Neuronal stem cell (in vitro differentiated cells): Measurements from ENCODE around the gene CCM2.

ENCODE experiments used
- DNase-seq: peaks from one replicate; pipeline ENCODE4 v3.0.0-alpha.2; 2013; ENCODE audit warnings: low spot score
- H2AFZ ChIP-seq: one replicate; pipeline ENCODE4 v1.6.1; 2013; ENCODE audit warnings: mild to moderate bottlenecking, low read length, inconsistent platforms
- H2AK5ac ChIP-seq: 2 replicates; pipeline ENCODE4 v1.6.1; 2013; ENCODE audit warnings: low read depth, mild to moderate bottlenecking, inconsistent platforms, low read length, moderate library complexity, mixed read lengths
- H2BK120ac ChIP-seq: 2 replicates; pipeline ENCODE4 v1.6.1; 2013; ENCODE audit warnings: low read depth, mild to moderate bottlenecking, inconsistent platforms, low read length, moderate library complexity, mixed read lengths
- H2BK12ac ChIP-seq: one replicate; pipeline ENCODE4 v1.6.1; 2013; ENCODE audit warnings: low read length, inconsistent platforms
- H2BK15ac ChIP-seq: 2 replicates; pipeline ENCODE4 v1.6.1; 2013; ENCODE audit warnings: mild to moderate bottlenecking, low read length, inconsistent platforms, mixed read lengths
- H2BK5ac ChIP-seq: one replicate; pipeline ENCODE4 v1.6.1; 2013; ENCODE audit warnings: inconsistent platforms, mild to moderate bottlenecking, low read length, moderate library complexity
- H3K14ac ChIP-seq: one replicate; pipeline ENCODE4 v1.6.1; 2013; ENCODE audit warnings: low read length, inconsistent platforms
- H3K18ac ChIP-seq: 2 replicates; pipeline ENCODE4 v1.6.1; 2013; ENCODE audit warnings: low read length, inconsistent platforms
- H3K23ac ChIP-seq: 2 replicates; pipeline ENCODE4 v1.6.1; 2013; ENCODE audit warnings: low read depth, mild to moderate bottlenecking, mixed read lengths, low read length, inconsistent platforms; ENCODE audit not compliant: poor library complexity
- H3K27ac ChIP-seq: replicated peaks from 3 replicates; pipeline ENCODE4 v1.5.1; 2013; ENCODE audit warnings: low read length, inconsistent platforms
- H3K27me3 ChIP-seq, 3 experiments: 2 replicates each; pipeline ENCODE4 v1.6.1; 2013; ENCODE audit warnings: low read length in 3 of 3, mild to moderate bottlenecking in 2 of 3, inconsistent platforms in 1 of 3, low read depth in 1 of 3, mixed read lengths in 1 of 3, moderate library complexity in 1 of 3; ENCODE audit not compliant: control insufficient read depth in 3 of 3, insufficient read depth in 3 of 3
- H3K36me3 ChIP-seq, 2 donors: replicated peaks in 1 of 2; 2 replicates each; pipeline ENCODE4 v1.6.1; 2013; ENCODE audit warnings: low read length in 2 of 2; ENCODE audit not compliant: control insufficient read depth in 2 of 2, insufficient read depth in 2 of 2
- H3K4ac ChIP-seq: 2 replicates; pipeline ENCODE4 v1.6.1; 2013; ENCODE audit warnings: inconsistent platforms, mild to moderate bottlenecking, low read length, moderate library complexity
- H3K4me1 ChIP-seq, 2 donors: 1 replicate in 1 of 2; 2 replicates in 1 of 2; pipeline ENCODE4 v1.6.1; 2013; ENCODE audit warnings: low read length in 2 of 2, low read depth in 1 of 2; ENCODE audit not compliant: control insufficient read depth in 2 of 2, insufficient read depth in 1 of 2
- H3K4me2 ChIP-seq: one replicate; pipeline ENCODE4 v1.6.1; 2013; ENCODE audit warnings: mild to moderate bottlenecking, low read length, inconsistent platforms; ENCODE audit not compliant: insufficient read depth, poor library complexity, severe bottlenecking
- H3K4me3 ChIP-seq, 2 donors: 2 replicates each; pipeline ENCODE4 v1.5.1; 2013; ENCODE audit warnings: low read length in 2 of 2, mild to moderate bottlenecking in 2 of 2, inconsistent platforms in 1 of 2, moderate library complexity in 1 of 2
- H3K79me1 ChIP-seq: one replicate; pipeline ENCODE4 v1.6.1; 2013; ENCODE audit warnings: low read depth, mild to moderate bottlenecking, inconsistent platforms, low read length, moderate library complexity
- H3K9ac ChIP-seq: one replicate; pipeline ENCODE4 v1.6.1; 2013; ENCODE audit warnings: mild to moderate bottlenecking, low read depth, low read length, inconsistent platforms; ENCODE audit not compliant: poor library complexity
- H3K9me3 ChIP-seq, 2 donors: replicated peaks in 1 of 2; 2 replicates each; pipeline versions ENCODE3 to v1.6.1; 2013; ENCODE audit warnings: low read length in 2 of 2, mild to moderate bottlenecking in 2 of 2, inconsistent platforms in 1 of 2, low read depth in 1 of 2, mixed read lengths in 1 of 2, moderate library complexity in 1 of 2; ENCODE audit not compliant: control insufficient read depth in 2 of 2, insufficient read depth in 1 of 2
- H4K8ac ChIP-seq: one replicate; pipeline ENCODE4 v1.6.1; 2013; ENCODE audit warnings: low read depth, mild to moderate bottlenecking, inconsistent platforms, low read length, moderate library complexity
- H4K91ac ChIP-seq: one replicate; pipeline ENCODE4 v1.6.1; 2013; ENCODE audit warnings: low read length, low read depth, mild to moderate bottlenecking, inconsistent platforms; ENCODE audit not compliant: poor library complexity
- WGBS, 2 donors: extraction: QIAGEN DNeasy Blood & Tissue Kit; methylation state at CpG; one replicate each; pipeline ENCODE4 v1.1.7; 2013; ENCODE audit warnings: missing lambda C conversion rate in 2 of 2, mixed read lengths in 1 of 2; ENCODE audit not compliant: insufficient read length in 2 of 2, insufficient replicate concordance in 1 of 2; ENCODE audit errors: extremely low coverage in 2 of 2; 5-methylcytosine and 5-hydroxymethylcytosine counted together

CCM2 gene

DNA sequence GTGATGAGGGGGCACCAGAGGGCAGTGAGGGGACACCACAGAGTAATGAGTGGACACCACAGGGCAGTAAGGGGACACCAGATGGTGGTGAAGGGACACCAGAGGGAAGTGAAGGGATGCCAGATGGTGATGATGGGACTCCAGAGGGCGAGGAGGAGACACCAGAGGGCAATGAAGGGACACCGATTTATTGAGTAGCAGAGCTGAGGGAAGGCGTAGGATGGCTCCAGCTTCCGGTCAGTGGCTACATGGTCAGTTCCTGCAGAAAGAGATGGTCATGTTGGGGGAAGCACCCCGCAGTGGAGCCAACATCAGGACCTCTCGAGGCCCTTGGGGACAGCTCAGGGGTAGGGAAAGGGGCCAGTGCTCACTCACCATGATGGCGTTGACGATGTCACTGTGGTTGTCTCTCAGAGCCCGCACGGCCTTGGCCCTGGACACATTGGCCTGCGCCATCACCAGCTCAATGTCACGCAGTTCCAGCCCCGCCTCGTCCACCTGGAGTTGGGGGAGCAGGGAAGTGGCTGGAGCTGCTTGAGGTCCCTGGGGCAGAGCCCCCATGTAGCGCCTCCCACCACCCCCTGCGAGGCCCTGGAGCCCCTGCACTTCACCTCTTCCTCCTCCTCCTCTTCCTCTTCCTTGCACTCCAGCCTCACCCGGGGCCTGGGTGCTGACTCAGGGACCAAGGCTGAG lies 80.4 kb downstream of the CCM2 start:
- Histone ChIP-seq H3K27ac (no peak overlapping the region), H2BK120ac (no peak overlapping the region), H2BK5ac (no peak overlapping the region), H3K23ac (no peak overlapping the region), H2BK15ac (no peak overlapping the region), H3K27me3 (no peaks in the 10 kb centered on the region), H3K4me1 (no peaks in the 10 kb centered on the region), H4K91ac (no peak overlapping the region), H3K79me1 (peaks cover 10% of the 10 kb centered on the region), H3K36me3 (peaks cover 17 to 25% of the 10 kb centered on the region in 2 donors), H3K9me3 (no peaks in the 10 kb centered on the region), H3K9ac (no peak overlapping the region), H4K8ac (no peak overlapping the region), H3K4me2 (no peak overlapping the region), H2AFZ (no peak overlapping the region), H3K14ac (peak overlapping the region; percentile 63), H3K18ac (peak overlapping the region; percentile 44), H2AK5ac (no peak overlapping the region), H3K4ac (no peak overlapping the region), H3K4me3 (no peak overlapping the region), H2BK12ac (no peak overlapping the region)
- WGBS, 2 donors: no CpG with 5 or more reads among the region's 17 CpGs
- DNase-seq: no peak

DNA sequence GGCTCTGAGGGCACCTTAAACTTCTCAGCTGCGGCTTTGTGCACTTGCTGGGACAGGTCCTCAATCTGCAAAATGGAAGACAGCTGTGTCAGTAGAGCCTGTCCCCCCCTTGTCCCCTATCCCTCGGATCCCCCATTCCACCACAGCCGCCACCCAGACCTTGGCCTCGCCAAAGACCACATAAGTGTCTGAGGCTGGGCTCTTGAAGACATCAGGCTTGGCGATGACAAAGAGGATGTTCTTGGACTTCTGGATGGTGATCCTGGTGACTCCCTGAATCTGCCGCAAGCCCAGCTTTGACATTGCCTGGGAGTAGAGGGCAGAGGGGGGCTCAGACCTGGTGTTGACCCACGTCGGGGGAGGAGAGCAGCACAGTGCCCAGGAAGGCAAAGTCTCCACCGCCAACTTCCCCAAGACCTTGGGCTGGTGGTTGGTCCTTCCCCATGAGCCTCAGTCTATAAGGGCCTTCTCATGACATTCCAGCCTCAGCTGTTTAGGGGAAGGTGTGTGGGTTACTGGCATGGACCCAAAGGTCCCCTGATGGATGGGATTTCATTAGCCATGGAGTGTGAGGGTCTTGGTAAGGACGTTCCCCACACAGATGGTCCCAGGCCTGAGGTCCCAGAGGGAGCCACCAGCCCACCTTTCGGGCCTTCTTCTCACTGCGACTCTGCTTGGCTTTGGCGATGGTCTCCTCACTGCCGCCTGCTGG lies 81.1 kb downstream of the CCM2 start:
- H3K4ac ChIP-seq: no peak overlapping the region
- H2BK12ac ChIP-seq: no peak overlapping the region
- no peak overlapping the region for H3K27ac ChIP-seq
- H2BK5ac ChIP-seq: no peak overlapping the region
- H2AK5ac ChIP-seq: no peak overlapping the region
- H2BK15ac ChIP-seq: no peak overlapping the region
- H3K4me2 ChIP-seq: no peak overlapping the region
- no peak overlapping the region for H4K8ac ChIP-seq
- H2BK120ac ChIP-seq: no peak overlapping the region
- DNase-seq: no peak
- H3K9me3 ChIP-seq: no peaks in the 10 kb centered on the region
- no peak overlapping the region for H3K14ac ChIP-seq
- no peak overlapping the region for H2AFZ ChIP-seq
- H3K79me1 ChIP-seq: peaks cover 6% of the 10 kb centered on the region
- no peak overlapping the region for H3K4me3 ChIP-seq
- H4K91ac ChIP-seq: no peak overlapping the region
- no peaks in the 10 kb centered on the region for H3K27me3 ChIP-seq
- H3K4me1 ChIP-seq: no peaks in the 10 kb centered on the region
- WGBS, 2 donors: no CpG with 5 or more reads among the region's 14 CpGs
- H3K18ac ChIP-seq: no peak overlapping the region
- no peak overlapping the region for H3K23ac ChIP-seq
- H3K36me3 ChIP-seq: peaks cover 10 to 18% of the 10 kb centered on the region in 2 donors
- no peak overlapping the region for H3K9ac ChIP-seq

DNA sequence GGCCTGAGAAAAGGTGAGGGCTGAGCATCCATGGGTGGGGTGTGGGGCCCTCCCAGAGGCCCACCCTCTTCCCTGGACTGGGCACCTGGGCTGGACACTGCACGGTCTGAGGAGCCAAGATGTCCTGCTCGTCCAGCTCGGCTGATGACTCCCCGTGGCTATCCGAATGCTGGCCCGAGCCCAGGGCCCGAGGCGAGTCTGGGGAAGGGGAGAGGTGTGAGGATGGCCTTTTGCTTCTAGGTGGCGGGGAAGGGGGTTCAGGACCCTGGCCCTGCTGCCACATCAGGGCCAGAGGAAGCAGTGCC lies 81.6 kb downstream of the CCM2 start:
- no peak for DNase-seq
- Histone ChIP-seq H3K27me3 (no peaks in the 10 kb centered on the region), H3K36me3 (peaks cover 9 to 14% of the 10 kb centered on the region in 2 donors), H3K9me3 (no peaks in the 10 kb centered on the region), H3K4me3 (no peak overlapping the region), H3K79me1 (peaks cover 7% of the 10 kb centered on the region), H4K91ac (no peak overlapping the region), H3K14ac (no peak overlapping the region), H3K4me1 (no peaks in the 10 kb centered on the region), H2BK5ac (no peak overlapping the region), H2BK12ac (peak overlapping the region; percentile 10), H2BK120ac (no peak overlapping the region), H2BK15ac (no peak overlapping the region), H2AK5ac (no peak overlapping the region), H2AFZ (no peak overlapping the region), H3K4me2 (no peak overlapping the region), H3K4ac (no peak overlapping the region), H3K23ac (peak overlapping the region; percentile 80), H3K27ac (no peak overlapping the region), H3K18ac (no peak overlapping the region), H3K9ac (no peak overlapping the region), H4K8ac (no peak overlapping the region)
- WGBS, 2 donors: no CpG with 5 or more reads among the region's 9 CpGs

DNA sequence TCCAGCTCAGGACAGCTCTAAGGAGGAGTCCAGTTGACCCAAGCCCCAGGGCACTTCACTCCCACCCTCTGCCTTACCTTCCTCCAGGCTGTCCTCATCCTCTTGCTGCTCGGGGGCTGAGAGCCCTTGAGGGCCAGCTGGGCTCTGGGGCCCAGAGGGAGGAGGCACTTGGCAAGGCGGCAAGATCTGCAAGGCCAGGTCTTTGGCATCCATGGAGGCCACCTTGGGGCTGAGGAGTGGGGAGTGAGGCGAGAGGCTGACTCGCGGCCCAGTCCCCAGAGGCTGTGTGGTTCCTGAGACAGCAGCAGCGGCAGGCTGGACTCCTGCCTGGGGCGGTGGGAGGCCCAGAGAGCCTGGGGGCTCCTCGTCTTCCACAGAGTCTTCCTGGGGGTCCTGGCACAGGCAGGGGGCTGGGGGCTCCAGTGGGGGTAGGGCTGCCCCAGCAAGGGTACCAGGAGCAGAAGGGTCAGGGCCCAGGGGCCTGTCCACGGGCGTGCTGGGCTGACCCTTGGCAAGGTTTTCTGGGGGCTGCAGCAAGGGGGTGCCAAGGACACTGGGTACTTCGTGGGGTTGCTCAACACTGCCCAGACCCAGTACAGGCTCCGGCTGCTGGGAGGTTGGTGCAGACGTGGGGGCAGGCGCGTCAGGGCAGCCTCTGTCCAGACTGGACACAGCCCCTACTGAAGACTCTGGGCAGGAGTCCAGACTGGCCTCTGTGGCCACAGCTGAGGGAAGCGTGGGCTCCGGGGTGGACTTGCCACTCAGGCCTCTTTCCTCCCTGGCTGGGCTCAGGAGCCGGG lies 82.2 kb downstream of the CCM2 start:
- H3K79me1 ChIP-seq: peaks cover 8% of the 10 kb centered on the region
- H3K9ac ChIP-seq: no peak overlapping the region
- WGBS, 2 donors: no CpG with 5 or more reads among the region's 18 CpGs
- no peaks in the 10 kb centered on the region for H3K4me1 ChIP-seq
- no peak overlapping the region for H3K14ac ChIP-seq
- H2BK15ac ChIP-seq: no peak overlapping the region
- no peak overlapping the region for H3K4me3 ChIP-seq
- H3K27me3 ChIP-seq: no peaks in the 10 kb centered on the region
- peak overlapping the region; percentile 80 for H3K23ac ChIP-seq
- peak overlapping the region; percentile 10 for H2BK12ac ChIP-seq
- peak overlapping the region; percentile 48 for H3K18ac ChIP-seq
- DNase-seq: no peak
- no peaks in the 10 kb centered on the region for H3K9me3 ChIP-seq
- no peak overlapping the region for H4K91ac ChIP-seq
- no peak overlapping the region for H3K4ac ChIP-seq
- H2BK120ac ChIP-seq: peak overlapping the region; percentile 47
- H3K36me3 ChIP-seq: peaks cover 4 to 8% of the 10 kb centered on the region in 2 donors
- no peak overlapping the region for H3K27ac ChIP-seq
- H3K4me2 ChIP-seq: no peak overlapping the region
- no peak overlapping the region for H4K8ac ChIP-seq
- no peak overlapping the region for H2BK5ac ChIP-seq
- no peak overlapping the region for H2AFZ ChIP-seq
- peak overlapping the region; percentile 75 for H2AK5ac ChIP-seq
